Stimulated activated naive CD8-positive, alpha-beta T cell treated with anti-CD3 and anti-CD28 coated beads, Interleukin-15, Interleukin-2, amounts not matched to agents 100 U/mL and 50 U/mL, for 24 hours (primary cell): ENCODE data around the gene RNGTT.
"Not testable (repeated sequence)": the region's sequence is repeated elsewhere in the genome, so short reads cannot be mapped to it uniquely, and the experiment has no call there.

ENCODE experiments used
- ATAC-seq: fragments of 150-1000 bp; cut with Tn5 transposase; one replicate; pipeline ENCODE4 v1.10.0; 2021
- DNase-seq: peaks from one replicate; pipeline ENCODE4 v3.0.0; 2021

RNGTT gene

DNA sequence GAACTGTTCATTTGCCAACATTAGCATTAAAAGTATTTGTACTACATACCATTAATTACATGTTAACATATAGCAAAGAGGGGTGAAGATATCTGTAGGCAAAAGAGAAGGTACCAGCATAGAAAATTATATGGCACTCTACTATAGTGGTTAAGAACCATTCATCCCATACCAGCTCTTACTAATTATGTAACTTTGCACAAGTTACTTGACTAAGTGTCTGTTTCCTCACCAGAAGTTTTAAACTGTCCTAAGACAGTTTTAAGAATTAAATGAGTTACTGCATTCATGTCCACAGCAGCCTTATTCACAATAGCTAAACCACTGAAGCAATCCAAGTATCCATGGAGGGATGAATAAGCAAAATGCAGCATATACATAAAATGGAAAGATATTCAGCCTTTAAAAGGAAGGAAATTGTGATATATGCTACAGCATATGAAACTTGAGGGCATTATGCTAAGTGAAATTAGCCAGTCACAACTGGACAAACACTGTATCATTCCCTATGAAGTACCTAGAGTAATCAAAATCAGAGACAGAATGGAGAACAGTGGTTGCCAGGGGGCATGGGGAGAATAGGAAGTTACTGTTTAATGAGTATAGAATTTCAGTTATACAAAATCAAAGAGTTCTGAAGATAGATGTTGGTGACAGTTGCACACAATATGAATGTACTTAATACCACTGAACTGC lies 98.9 kb downstream of the RNGTT start:
- ATAC-seq = no peak

DNA sequence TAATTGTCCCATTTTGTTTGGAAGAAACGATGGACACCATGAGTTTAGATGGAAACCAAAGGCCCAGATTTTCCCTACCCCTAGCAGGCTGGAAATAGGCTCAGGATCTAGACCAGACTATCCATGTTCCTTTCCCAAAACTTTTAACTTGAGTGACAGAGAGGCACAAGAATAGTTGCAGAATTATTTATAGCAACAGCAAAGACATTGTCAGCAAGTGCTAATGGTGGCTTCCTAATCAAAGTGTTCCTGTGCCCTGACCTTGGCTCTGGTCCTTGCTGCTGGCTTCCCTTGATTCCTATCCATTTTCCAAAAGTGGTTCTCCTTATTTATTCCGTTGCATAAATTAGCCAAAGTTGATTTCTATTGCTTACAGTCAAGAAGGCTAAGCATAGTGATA lies 103.1 kb downstream of the RNGTT start:
- no peak for ATAC-seq
- DNase-seq = no peak

More for the DNA sequence above, 98.9 kb downstream of the RNGTT start:
- DNase-seq = no peak

DNA sequence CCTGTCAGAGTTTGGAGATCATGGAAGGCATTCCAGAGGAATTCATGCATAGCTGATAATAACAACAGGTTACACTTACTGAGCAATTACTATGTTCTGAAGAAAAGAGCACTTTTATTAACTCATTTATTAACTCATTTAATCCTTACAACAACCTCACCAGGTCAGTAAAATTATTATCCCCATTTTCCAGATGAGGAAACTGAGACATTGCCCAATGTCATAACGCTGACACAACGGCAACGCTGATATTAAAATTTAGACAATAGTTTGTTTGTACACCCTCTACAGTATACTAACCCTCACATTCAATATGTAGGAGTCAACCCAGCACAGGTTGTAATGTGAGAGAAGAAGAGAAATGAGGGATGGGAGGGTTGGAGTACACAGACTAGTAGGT lies 105.0 kb downstream of the RNGTT start:
- ATAC-seq (no peak), DNase-seq (no peak)

DNA sequence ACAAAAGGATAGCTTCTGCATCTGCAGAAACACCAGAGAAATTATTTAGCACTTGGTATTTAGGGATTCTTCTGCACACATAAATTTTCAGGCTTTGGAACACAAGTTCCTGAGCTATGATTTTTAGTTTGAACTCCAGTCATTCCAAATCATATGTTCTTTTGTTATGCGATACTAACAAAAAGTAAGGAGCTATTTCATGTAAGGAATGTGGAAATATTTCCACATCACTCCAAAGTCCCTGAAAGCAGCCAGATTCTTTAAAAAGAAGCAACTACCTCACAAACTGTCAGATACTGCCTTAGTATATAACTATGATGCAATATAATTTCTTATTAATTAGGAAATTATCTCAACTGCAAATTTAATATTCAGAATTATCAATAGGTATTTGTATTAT lies 106.9 kb downstream of the RNGTT start:
- DNase-seq (no peak), ATAC-seq (no peak)

DNA sequence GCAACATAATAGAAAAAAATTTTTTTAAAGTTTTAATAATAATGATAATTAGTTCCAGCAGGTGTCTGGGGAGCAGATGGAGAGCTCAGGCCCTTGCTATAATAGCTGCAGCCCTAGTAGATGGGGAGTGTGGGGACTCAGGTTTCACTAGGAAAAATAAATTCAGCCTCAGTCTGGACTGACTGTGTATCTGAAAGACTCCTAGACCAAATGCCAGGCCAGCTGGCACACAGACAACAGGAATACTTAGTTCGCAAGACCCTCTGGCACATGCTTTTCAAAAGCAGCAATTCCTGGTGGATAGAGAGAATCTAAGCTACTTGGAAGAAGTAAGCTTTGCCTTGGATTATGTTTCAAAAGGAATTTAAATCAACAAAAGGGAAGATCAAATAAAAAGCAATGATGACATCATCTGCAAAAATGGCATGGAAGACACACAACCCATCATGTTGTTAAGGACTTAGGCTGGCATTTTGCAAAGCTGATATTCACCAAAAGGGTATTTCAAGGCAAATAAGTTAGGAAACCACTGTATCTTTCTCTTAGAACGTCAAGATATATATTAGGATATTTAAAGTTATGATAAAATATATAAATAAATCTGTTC lies 107.8 kb downstream of the RNGTT start:
- ATAC-seq = no peak
- DNase-seq = no peak

DNA sequence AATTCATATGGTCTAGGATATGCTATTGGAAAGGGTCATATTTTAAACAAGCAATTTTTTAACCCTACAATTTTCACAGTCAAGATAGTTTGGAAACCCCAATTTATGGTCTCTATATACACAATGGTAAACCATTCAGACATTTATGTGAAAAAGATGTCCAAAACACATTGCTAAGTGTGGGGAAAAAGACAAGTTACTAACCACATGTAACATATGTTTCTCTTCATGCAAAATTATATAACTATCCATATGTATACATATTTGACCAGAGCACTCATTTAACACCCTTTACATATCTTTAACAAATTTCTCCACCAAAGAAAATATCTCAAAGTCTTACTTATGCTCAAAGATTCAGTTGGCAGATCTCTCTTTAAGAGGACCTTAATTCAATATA lies 110.6 kb downstream of the RNGTT start:
- DNase-seq (no peak), ATAC-seq (no peak)

DNA sequence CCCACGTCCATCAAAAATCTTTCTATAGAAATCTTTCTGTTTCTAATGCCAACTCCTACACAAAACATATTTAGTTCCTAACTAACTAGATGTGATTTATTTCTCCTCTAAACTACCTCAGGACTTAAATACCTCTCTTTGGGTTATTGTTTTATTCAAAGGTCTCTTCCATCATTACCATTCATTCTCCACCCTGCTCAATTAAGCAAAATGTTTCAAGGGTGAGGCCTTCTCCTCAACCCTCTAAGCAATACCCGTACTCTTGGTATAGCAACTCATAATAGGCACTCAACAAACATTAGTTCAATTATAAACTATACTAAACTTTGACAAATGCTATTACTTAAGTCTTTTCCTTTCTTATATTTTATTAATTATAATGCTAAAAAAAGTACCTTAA lies 111.4 kb downstream of the RNGTT start:
- no peak for ATAC-seq

DNA sequence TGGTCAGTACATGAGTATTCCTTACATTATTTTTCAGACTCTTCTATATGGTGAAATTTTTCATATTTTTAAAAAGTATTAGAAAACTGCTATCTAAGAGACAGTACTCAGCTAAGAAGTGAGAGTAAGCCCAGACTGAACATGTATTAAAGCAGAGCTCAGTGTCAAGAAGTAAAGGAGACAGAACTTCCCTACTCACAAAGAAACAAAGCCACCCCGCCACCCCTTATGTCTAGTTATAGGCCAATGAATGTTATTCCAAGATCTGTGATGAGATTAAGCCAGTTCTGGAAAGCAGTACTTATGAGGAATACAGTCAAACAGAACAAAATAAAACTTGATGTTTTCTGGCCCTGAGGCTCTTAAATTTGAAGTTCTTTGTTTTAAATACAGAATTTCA lies 114.5 kb downstream of the RNGTT start:
- ATAC-seq = no peak
- DNase-seq = no peak

More for the DNA sequence above, 111.4 kb downstream of the RNGTT start:
- DNase-seq = no peak

DNA sequence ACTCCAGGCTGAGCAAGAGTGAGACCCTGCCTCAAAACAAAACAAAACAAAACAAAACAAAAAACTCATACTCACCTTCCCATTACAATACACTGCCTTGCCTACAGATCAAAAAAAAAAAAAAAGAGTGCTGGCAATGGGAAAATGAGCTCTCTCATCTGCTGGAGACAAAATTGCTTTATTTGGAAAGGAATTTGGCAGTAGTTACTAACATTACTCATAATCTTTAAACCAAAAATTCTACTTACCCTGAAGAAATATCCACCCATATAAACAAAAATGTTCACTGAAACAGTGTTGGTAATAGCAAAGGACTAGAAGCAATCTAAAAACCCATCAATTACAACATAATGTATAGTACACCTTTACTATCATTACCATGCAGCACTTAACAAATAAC lies 120.4 kb downstream of the RNGTT start:
- DNase-seq = no peak
- no peak for ATAC-seq

DNA sequence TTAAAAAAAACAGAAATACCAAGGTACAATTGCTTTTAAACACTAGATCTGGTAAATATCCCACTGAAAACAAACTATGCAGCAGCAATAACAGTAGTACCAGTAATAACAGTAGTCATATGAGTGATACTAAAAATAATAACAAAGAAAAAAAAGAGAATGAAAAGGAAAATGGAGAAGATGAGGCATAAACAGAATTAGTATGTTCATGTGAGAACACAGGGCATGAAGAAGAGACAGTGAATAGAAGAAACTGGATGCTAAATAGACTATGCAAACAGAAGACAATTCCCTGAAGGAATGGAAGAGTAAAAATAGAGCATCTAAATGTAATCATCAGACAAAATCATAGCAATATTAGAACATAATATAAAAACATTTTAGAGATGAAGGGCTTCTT lies 121.1 kb downstream of the RNGTT start:
- no peak for ATAC-seq

DNA sequence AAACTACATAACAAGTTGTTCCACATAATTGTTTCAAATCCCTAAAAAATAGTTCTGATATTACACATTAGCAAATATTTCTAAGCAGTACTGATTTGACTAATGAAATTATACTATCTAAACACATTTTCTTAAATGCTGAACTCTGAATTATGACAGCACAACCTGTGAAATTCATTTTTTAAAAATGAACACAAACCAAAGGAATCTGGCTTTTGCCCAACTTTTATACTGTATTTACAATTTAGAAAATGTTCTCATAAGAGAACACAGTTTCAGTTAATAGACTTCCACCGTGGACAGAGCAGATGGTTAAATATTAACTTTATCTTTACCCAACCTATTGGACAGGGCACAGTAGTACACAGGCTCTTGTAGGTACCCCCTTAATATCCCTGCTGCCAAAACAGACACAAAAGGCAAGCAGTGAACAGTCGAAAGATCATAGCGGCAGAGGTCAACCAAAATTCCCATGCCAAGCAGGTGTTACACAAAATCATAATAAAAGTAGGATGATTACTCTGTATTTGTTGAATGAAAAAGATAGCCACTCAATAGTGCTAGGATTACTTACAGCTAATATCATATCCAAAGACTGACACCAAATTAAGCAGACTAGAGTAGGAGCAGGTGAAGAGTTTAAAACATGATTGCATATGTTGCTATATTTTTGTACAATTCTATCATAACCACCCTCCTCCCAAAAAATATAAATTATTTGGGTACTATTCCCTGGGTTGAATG lies 122.5 kb downstream of the RNGTT start:
- ATAC-seq = no peak
- no peak for DNase-seq

More for the DNA sequence above, 121.1 kb downstream of the RNGTT start:
- no peak for DNase-seq

DNA sequence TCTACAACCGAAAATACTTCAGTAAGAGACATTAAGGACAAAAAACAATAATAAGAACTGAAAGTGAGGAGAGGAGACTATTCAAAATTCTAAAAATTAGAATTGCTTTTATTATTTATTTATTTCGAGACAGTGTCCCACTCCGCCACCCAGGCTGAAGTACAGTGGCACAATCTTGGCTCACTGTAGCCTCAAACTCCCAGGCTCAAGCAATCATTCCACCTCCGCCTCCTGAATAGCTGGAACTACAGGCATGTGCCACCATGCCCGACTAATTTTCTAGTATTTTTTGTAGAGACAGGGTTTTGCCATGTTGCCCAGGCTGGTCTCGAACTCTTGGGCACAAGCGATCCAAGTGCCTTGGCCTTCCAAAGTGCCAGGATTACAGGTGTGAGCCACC lies 123.1 kb downstream of the RNGTT start:
- DNase-seq = no peak

DNA sequence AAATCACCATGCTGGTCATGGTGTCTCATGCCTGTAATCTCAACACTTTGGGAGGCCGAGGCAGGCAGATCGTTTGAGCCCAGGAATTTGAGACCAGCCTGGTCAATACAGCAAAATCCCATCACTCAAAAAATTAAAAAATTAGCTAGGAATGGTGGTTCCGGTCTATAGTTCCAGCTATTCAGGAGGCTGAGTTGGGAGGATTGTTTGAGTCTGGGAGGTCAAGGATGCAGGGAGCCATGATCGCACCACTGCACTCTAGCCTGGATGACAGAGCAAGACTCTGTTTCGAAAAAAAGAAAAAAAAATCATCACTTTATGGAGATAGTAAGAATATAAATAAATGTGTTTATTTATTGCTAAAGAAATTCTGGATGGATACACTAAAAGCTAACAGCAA lies 124.1 kb downstream of the RNGTT start:
- ATAC-seq = no peak
- no peak for DNase-seq

More for the DNA sequence above, 123.1 kb downstream of the RNGTT start:
- ATAC-seq = no peak

DNA sequence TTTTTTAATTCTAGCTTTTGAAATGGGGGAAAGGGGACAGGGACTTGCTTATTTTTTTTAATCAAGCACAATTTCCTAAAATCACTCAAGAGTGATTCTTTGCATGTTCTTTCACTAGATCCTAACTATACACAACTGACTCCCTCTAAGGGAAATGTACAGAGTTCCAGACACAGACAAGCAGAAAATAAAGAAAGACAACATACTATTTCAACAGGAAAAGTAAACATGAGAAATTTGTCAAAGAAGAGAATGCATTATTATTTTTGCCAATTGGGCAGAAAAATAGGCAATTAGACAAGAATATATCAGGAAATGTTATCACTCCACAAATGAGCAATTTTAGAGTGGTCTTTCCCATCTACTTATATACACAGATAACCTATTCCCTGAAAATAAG lies 128.2 kb downstream of the RNGTT start:
- ATAC-seq (no peak), DNase-seq (no peak)

DNA sequence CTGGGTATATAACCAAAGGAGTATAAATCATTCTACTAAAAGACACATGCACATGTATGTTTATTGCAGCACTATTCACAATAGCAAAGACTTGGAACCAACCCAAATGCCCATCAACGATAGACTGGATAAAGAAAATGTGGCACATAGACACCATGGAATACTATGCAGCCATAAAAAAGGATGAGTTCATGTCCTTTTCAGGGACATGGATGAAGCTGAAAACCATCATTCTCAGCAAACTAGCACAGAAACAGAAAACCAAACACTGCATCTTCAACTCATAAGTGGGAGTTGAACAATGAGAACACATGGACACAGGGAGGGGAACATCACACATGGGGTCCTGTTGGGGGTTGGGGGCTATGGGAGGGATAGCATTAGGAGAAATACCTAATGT lies 130.3 kb downstream of the RNGTT start:
- ATAC-seq, DNase-seq: not testable (repeated sequence)

DNA sequence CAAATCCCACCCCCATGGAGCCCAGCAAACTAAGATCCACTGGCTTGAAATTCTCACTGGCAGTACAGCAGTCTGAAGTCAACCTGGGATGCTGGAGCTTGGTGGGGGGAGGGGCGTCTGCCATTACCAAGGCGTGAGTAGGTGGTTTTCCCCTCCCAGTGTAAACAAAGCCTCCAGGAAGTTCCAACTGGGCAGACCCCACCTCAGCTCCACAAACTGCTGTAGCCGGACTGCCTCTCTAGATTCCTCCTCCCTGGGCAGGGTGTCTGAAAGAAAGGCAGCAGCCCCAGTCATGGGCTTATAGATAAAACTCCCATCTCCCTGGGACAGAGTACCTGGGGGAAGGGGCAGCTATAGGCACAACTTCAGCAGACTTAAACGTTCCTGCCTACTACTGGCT lies 135.8 kb downstream of the RNGTT start:
- DNase-seq, ATAC-seq: not testable (repeated sequence)

DNA sequence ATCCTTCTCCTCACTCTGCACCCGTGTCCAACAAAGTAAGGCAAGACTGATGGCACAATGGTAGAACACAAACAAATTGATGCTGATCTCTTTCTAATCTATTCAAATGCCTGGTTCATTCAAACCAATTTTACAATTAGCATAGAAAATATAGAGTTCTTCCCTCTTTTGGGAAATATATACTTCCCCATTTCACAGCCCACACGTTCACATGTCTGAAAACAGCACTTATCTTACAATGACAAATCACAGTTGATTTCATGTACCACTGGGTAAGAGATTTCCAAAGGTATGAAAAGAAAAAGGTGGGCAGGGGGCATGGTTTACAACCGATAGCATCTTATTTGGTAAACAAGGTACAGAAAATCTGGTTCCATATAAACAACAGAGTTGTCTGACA lies 137.6 kb downstream of the RNGTT start:
- ATAC-seq = no peak
- no peak for DNase-seq

DNA sequence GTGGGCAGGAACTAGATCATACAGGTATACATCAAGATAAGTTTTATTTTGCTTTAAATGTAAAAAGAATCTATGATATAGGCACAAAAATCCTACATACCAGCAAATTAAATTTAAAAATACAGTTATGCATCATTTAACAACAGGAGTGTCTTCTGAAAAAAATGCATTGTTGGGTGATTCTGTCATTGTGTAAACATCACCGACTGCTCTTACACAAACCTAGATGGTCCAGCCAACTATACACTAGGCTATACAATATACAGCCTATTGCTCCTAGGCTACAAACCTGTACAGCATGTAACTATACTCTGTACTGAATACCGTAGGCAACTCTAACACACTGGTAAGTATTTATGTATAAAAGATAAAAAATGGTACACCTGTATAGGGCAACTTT lies 139.4 kb downstream of the RNGTT start:
- no peak for ATAC-seq
- DNase-seq = no peak

DNA sequence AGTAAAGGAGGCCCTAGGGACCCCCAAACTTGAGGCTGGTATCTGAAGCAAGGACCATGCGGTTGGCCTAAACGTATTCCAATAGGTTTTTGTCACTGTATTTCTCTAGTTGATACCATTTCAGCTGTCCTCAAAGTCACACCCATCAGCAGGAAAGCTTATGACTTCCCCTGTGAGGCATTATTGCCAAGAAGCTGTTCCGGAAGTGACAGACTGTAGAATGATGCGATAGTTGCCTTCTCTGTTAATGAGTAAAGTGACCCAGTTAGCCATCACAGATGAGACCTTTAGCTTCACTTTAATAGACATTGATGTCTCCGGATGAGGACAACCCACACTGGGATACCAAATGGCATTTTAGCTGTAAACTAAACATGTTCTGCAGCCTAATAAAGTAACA lies 147.9 kb downstream of the RNGTT start:
- DNase-seq (no peak), ATAC-seq (no peak)

DNA sequence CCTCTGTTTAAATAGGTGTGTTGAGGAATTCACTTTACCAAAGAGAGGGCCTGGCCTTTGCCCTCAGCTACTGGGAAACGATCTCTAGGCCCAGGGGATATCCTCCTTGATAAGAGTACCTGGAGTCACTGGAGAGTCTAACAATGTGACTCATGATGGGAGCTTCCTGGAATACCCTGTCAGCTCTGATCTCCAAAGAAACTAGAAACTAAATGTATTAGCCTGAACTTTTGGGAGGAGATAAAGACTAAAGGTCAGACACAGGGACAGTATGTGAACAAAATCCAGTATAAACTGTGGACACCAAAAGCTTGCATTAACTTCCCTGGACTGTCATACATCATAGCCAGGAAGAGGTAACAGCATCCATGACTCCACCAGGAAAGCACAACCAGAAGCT lies 148.5 kb downstream of the RNGTT start:
- ATAC-seq = no peak
- no peak for DNase-seq

DNA sequence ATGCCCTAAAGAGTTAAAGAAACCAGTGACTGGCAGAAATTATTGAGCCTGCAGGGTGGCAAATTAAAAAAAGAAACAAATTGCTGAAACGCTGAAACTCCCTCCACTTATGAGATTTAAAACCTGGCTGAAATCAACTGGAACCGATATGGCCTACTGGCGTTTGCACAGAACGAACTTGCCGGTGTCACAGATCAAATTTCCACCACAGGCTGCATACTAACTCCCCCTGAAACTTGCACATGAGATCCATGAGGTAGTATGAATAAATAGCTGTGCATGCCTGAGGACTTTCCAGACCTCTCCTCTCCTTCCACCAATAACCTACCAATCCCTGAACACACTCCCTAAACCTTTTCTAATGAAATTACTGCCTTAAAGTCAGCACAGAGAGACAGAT lies 150.4 kb downstream of the RNGTT start:
- ATAC-seq (no peak), DNase-seq (no peak)

DNA sequence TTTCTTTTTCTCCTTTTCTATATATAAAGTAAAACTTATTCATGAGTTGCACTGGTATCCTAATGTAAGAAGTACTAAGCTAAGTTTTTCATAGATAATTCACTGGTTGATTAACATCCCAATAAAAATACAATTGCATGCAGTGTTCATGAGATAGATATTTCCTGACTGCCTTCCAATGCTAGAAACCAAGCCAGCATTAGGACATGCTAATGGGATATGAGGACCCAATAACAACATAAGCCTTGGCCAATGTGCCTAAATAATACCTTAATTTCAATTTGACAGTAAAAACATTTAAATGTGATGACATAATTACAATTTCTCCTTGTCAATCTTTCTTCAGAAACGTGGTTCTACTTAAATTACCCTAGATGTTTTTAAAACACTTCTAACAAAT lies 152.7 kb downstream of the RNGTT start:
- ATAC-seq (no peak), DNase-seq (no peak)

DNA sequence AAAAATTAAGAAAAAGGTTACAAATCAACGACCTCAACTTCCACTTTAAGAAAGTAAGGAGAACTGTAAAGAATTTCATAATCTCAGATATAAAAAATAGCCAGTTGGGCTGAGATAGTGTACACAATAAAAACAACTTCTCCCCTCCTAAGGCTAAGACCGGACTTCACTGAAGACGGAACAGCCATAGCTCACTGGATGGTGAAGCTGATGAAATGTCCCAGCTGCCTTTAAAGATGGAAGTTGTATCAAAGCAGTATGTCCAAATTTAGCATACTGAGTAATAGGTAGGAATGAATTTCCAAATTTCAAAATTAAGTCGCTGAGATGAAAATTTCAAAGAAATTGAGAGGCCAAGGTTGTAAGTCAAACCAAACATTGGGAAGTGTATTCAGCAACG lies 153.3 kb downstream of the RNGTT start:
- ATAC-seq = no peak
- DNase-seq = no peak

DNA sequence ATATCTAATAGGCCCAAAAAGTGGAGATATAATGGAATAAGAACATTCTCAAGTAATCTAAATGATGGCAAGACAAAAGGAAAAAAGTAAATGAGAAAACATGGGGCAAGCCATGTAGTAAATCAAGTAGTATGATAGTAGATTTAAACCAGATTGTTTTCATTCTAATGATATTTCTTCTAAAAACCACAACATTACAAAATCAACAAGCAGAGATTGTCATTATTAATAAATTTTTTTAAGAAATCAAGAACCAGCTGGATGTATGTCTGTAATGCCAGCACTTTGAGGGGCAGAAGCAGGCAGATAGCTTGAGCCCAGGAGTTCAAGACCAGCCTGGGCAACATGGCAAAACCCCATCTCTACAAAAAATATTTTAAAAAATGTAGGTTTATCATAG lies 155.0 kb downstream of the RNGTT start:
- ATAC-seq (no peak), DNase-seq (no peak)
